Stimulated activated CD4-positive, alpha-beta T cell treated with anti-CD3 and anti-CD28 coated beads, Interleukin-1b, Interleukin-23, amount 100 ng/mL, for 4 hours (primary cell): ENCODE measurements around the gene GNRH2.
"Not testable (repeated sequence)": the region's sequence is repeated elsewhere in the genome, so short reads cannot be mapped to it uniquely, and the experiment has no call there.

Experiments used
- DNase-seq, 2 donors: peaks; one replicate each; pipeline ENCODE4 v3.0.0-alpha.2; 2020; ENCODE audit warnings: low read depth in 2 of 2

Gene GNRH2

DNA sequence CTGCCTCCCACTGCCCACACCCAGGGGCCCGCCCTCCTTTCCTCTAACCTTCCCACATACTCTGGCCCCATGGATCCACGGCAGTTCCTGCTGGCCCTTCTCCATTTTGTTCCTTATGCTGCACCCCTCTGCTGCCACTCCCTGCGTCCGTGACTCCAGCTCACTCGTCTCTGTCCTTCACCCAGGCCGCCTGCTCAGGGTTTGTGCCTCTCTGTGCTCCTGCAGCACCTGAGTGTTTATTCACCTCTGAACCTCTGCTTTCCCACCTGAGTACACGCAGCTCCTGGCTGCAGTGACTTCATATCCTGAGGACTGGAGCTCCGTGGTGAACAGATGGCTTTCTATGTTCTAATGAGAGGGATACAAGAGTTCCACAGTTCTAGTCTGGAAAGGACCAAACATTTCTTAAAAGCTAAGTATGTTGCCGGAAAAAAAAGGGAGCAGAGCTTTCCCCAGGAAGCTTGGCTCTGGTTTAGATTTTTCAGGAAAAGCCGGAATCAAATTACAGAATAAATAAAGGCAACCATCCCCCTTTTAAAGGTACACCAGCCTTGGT lies 1.5 kb upstream of the GNRH2 start:
- no peak for DNase-seq

DNA sequence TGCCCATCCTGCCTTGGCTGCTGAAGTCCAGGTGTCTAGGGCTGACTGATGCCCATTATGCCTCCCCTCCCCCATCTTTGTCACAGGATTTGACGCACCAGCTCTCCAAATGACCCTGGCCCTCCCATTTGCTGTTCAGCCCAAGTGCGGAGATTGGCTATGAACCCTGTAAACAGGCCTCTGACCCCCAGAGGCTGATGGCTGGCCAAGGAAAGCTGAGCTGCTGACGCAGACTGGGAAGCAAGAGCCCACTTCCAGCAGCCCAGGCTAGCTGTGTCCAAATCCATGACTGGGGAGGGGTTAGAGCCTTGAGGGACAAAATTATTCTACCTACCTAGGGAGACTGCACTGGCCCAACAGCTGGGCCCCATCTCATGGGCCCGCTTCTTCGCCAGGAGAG lies 797 bp upstream of the GNRH2 start:
- no peak for DNase-seq

DNA sequence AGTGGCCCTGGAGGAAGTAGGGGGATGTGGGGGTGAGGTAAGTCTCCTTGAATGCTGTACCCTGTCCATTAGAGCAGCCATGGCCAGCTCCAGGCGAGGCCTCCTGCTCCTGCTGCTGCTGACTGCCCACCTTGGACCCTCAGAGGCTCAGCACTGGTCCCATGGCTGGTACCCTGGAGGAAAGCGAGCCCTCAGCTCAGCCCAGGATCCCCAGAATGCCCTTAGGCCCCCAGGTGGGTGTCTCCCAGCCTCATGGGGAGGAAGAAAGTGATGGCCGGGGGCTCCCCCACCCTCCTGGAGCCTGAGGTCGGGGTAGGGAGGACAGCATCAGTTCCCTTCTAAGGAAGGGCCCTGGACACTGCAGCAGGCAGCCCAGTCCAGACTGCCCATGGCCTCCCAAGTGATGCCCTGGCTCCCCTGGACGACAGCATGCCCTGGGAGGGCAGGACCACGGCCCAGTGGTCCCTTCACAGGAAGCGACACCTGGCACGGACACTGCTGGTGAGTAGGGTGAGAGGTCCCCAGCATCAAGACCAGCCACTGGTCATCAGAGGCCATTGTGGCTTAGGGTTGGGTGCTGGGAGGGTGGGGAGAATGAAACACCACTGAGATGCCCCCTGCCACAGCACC lies 1.0 kb downstream of the GNRH2 start:
- DNase-seq, result no peak

DNA sequence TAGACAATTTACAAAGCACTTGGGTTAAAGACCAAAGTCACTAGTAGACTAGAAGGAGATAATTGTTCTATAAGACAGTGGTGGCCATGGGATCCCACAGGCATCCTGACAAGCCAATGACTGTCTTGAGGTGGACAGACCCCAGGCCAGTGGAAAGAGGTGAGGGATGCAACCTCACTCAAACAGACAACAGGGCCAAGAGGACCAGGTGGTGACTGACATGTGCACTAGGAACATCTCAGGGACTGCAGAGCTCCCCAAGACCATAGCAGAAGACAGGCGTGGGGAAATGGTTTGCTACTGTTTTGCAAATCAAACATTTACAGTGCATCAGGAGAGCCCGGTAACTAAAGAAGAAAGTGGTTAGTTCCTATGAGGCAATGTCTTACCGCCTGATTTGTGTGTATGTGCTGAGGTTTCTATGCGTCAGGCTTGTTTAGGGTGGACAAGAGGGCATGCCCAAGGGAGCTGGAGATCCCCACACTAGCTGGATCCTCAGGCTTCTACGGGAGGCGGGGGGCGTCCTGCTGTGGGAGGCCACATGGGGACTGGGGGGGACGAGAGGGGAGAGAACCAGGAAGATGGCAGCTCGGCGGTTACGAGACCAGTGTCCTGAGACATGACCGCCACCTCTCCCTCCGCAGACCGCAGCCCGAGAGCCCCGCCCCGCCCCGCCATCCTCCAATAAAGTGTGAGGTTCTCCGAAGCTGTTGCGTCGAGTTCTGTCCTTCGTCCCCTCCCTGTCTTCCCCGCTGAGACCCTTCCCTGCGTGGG lies 1.8 kb downstream of the GNRH2 start:
- DNase-seq, result no peak

DNA sequence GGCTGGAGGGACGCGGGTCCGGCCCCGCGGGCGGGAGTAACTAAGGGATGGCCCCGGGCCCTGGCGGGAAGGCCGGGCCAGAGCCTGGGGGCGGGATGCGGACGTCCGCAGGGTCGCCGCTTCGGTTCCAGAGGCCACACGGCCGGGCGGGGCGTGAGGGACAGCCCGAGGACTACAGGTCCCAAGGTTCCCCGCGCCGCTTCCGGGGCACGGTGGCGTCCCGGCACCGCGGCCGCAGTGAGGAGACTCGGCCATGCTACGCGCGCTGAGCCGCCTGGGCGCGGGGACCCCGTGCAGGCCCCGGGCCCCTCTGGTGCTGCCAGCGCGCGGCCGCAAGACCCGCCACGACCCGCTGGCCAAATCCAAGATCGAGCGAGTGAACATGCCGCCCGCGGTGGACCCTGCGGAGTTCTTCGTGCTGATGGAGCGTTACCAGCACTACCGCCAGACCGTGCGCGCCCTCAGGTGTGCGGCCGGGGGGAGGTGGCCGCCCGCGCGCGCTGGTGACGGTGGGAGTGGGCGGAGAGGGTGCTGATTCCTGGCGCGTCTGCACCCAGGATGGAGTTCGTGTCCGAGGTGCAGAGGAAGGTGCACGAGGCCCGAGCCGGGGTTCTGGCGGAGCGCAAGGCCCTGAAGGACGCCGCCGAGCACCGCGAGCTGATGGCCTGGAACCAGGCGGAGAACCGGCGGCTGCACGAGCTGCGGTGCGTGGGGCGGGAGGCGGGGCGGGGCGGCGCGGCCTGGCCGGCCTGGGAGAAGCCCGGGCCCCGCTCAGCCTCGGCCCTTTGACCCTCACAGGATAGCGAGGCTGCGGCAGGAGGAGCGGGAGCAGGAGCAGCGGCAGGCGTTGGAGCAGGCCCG lies 2.6 kb downstream of the GNRH2 start, which contains the start of gene MRPS26:
Gene MRPS26 (plus strand): TSS at position 237 of the 861 bp plus-strand sequence. CDS start 17 bp downstream, at position 254.
- peak; percentile 65 to 82 for DNase-seq

DNA sequence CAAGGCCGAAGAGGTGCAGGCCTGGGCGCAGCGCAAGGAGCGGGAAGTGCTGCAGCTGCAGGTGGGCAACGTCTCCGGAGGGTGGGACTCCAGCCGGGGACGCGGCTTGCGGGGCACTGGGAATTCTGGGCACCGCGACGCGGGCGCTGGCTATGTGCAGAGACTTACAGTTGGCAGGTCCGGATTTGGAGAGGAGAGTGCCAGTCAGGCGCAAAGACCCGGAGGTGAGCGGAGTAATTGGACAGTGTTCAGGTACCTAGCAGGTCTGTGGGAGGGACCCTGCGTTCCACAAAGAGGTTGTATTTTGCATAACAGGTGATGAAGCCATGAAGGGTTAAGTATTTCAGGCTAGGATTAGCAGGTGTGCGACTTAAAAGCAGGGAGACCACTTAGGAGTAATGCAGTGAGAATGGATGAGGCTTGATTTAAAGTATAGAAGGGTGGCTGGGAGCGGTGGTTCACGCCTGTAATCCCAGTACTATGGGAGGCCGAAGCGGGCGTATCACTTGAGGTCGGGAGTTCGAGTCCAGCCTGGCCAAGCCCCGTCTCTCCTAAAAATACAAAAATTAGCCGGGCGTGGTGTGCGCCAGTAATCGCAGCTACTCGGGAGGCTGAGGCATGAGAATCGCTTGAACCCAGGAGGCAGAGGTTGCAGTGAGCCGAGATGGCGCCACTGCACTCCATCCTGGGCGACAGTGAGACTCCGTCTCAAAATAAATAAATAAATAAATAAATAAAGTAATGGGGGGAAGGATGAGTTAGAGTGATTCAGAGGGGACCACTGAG lies 3.4 kb downstream of the GNRH2 start:
- no peak for DNase-seq

DNA sequence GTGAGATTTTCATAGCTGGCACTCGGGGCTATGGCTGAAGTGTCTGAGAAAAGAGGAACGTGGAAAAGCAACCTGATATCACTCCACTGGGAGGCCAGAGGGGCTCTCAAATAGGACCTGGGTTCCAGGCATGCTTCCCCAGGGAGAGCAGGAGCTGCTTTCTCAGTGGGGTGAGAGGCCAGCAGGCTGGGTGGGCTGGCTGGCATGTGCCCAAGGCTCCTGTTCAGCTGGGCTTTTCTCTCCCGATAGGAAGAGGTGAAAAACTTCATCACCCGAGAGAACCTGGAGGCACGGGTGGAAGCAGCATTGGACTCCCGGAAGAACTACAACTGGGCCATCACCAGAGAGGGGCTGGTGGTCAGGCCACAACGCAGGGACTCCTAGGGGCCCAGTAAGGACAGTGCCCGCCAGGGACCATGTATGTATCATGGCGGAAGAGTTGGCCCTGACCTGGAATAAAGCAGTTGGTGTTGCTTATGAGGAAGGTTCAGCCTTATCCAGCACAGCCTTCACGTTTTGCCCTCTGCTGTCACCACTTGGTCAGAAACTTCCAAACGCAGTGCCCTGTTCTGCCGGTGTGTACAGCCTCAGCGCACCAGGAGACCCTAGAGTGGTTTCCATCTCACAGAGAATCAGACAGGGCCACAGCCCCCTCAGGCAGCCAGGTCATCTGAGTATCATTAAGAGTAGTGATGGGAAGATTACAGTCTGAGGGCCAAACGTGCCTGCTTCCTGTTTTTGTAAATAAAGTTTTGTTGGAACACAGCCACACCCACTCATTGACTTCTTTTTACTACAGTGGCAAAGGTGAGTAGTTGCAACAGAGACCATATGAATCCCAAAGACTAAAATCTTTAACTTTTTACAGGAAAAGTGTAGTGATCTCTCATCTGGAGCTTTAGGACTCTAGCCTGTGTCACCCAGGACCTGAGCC lies 4.3 kb downstream of the GNRH2 start:
- no peak for DNase-seq

DNA sequence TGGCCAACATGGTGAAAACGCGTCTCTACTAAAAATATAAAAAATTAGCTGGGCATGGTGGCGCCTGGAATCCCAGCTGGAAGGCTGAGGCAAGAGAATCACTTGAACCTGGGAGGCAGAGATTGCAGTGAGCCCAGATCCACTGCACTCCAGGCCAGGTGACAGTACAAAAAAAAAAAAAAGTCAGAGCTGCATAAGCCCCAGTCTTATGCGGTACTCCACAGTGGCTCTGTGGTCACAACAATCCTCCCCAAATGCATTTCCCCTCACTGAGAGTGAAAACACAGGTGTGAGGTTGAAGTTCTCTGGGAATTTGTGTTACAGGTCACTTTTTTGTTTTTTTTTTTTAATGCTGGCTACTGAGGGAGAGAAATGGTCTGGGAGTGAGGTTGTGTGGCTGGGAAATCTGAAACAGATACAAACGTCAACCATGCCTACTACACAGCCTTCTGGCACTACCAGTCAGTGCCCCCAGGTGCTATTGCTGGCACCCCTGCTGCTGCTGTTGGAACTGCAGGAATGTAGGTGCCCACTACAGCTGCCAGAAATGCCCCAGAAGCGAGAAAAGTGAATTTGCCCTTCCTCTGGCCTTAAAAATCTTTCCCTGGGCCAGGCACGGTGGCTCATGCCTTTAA lies 8.1 kb downstream of the GNRH2 start:
- DNase-seq, result no peak

DNA sequence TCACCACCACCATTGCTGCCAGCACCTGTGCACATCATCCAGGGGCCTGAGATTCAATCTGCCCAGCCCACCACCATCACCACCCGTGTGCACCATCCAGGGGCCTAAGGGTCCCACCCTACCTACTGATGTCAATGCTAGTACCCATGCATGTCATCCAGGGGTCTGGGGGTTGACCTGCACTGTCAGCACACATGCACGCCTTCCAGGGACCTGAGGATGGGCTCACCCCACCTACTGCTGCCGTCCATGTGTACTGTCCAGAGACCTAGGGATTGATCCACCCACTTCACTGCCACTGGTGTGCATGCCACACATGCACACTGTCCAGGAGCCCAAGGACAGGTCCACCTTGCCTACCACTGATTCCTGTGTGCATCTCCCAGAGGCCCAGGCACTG lies 16.1 kb downstream of the GNRH2 start:
- DNase-seq, result no peak

DNA sequence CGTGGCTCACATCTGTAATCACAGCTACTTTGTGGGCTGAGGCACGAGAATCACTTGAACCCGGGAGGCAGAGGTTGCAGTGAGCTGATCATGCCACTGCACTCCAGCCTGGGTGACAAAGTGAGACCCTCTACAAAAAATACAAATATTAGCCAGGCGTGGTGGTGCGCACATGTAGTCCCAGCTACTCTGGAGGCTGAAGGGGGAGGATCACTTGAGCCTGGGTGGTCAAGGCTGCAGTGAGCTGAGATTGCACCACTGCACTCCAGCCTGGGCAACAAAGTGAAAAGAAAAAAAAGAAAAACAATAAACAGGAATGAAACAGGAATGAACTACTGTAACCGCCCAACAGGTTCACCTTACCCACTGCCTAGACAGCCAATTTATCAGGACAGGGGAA lies 20.7 kb downstream of the GNRH2 start:
- not testable (repeated sequence) for DNase-seq

DNA sequence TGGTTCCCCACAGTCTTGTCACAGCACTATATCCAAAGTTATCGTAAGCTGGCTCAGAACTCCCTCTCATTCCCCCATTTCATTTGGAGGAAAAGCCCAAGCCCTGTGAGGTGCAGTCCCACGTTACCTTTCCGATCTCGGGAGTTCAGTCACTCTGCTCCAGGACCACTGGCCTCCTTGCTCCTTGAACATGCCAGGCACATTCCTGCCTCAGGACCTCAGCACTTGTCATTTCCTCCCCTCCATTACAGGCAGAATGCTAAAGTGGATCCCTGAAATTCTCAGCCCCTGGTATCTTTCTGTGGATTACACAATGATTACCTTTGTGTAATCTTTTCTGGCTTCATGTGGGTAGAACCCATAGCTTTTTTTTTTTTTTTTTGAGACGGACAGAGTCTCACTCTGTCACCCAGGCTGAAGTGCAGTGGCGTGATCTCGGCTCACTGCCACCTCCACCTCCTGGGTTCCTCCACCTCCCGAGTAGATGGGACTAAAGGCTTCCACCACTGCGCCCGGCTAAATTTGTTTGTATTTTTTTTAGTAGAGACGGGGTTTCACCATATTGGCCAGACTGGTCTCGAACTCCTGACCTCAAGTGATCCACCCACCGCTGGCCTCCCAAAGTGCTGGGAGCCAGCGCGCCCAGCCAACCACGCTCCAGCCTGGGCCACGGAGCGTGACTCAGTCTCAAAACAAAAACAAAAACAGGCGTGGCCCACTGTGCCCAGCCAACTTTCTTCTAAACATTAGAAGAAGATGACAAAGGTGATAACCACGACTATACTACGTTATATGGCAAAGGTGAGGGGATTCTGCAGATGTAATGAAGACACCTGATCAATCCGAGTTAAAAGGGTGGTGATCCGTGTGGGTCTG lies 24.0 kb downstream of the GNRH2 start:
- DNase-seq, result no peak

DNA sequence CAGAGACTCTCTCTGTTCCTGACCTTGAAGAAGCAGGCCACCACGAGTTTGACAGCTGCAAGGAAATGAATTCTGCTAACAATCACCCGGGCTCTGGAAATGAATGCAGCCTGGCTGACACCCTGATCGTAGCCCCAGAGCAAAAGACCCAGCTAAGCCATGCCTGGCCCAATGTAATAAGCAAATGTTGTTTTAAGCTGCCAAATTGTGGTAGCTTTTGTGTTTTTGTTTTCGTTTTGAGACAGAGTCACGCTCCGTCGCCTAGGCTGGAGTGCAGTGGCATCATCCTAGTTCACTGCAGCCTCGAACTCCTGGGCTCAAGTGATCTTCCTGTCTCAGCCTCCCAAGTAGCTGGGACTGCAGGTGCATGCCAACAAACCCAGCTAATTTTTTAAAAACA lies 24.7 kb downstream of the GNRH2 start:
- no peak for DNase-seq

DNA sequence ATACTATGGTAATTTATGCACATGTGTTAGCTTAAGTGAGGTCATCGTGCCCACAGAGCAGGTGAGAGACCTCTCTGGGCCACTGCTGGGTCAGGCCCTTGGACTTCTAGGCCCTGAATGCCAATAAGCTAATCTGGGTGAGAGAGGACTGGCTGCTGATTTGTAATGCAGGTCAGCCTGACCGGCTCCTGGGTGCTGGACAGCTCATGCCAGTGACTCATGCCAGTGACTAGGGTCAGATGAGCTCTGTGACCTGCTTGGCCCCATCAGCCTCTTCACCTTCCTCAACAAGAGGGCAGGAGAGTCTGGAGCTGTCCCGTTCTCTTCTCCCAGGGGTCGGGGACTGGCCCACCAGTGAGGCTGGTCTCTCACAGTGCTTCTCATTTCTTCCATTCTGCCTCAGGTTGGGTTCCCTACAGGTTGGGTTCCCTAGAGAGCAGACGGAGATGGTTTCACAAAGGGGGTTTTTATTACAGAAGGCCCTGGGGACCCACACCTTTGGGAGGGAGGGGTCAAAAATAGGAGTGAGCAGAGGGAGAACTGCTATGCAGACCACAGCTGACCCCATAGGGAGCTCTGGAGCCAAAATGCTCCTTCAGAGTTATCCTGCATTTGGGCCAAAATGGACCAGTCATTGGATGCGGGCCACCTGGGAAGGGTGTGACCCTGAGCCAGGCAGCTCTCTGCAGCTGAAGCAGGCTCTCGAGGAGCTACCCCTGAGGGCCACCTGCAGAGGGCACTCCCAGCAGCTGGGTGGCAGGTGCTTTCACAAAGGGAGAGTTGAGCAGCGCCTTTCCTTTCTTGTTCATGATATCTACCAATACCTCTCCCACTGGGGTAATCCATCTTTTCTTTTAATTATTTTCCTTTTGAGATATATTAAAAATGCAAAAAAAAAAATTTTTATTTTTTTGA lies 25.8 kb downstream of the GNRH2 start:
- DNase-seq, result no peak

DNA sequence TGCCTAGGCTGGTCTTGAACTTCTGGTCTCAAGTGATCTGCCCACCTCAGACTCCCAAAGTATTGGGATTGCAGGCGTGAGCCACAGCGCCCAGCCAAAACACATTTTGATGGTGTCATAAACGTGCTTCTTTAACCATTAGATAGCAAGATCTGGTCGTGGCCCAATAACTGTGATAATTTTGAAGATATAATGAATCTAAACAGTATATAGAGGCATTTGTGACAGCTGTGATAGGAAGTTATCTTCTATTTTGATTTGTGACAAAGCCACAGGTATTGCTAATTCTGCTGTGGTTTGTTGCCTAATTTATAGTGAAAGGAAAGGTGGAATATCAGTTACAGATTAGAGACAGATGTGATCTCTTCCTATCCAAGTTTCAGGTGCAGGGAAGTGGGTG lies 27.3 kb downstream of the GNRH2 start:
- DNase-seq, result no peak

DNA sequence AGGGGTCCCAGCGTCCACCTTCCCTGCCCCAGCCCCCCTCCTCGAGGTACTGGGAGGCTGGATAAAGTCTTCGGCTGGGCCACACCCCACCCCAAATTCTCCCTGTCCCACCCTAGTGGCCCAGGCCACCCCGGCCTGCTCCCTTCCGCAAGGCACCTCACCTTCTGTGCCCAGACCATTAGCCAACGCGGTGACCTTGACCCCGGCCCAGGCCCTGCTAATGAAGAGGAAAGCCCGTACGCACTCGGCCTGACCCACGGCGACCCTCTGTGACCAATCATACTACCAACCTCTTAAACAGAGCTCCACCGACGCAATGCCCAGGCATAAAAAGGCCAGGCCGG lies 27.8 kb downstream of the GNRH2 start:
- DNase-seq, result no peak

DNA sequence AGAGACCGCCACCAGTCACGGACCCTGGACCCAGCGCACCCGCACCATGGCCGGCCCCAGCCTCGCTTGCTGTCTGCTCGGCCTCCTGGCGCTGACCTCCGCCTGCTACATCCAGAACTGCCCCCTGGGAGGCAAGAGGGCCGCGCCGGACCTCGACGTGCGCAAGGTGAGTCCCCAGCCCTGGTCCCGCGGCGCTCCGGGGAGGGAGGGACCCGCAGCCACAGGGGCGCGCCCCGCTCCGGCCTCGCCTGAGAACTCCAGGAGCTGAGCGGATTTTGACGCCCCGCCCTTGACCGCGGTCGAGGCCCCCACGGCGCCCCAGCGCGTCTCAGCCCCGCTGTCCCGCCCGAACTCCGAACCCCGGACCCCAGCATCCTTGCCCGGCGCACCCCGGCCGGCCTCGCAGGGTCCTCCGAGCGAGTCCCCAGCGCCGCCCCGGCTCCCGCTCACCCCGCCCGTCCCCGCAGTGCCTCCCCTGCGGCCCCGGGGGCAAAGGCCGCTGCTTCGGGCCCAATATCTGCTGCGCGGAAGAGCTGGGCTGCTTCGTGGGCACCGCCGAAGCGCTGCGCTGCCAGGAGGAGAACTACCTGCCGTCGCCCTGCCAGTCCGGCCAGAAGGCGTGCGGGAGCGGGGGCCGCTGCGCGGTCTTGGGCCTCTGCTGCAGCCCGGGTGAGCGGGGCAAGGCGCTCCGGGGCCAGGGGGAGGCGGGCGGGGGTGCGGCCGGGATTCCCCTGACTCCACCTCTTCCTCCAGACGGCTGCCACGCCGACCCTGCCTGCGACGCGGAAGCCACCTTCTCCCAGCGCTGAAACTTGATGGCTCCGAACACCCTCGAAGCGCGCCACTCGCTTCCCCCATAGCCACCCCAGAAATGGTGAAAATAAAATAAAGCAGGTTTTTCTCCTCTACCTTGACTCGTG lies 28.4 kb downstream of the GNRH2 start, which contains the start of gene OXT:
Gene OXT (plus strand): TSS at position 11 of the 920 bp plus-strand sequence. CDS start 36 bp downstream, at position 47.
- peak; percentile 67 to 68 for DNase-seq
